Hippocampal formation (tissue), 2 donors: ENCODE results near the gene GAPDHS.

Experiments used
- DNase-seq, 2 donors: peaks; one replicate each; lab custom pipeline; 2025; lab: John Stamatoyannopoulos, UW

GAPDHS gene

GRCh38 chr19:35533201-35533821 lies at the start of gene GAPDHS:
TSS of gene GAPDHS (plus strand) at chr19:35533456. CDS start at chr19:35533528, 72 bp downstream.
- DNase-seq: no peak

GRCh38 chr19:35484252-35485036 lies 48.8 kb upstream of the GAPDHS start:
- DNase-seq: no peak

DNA sequence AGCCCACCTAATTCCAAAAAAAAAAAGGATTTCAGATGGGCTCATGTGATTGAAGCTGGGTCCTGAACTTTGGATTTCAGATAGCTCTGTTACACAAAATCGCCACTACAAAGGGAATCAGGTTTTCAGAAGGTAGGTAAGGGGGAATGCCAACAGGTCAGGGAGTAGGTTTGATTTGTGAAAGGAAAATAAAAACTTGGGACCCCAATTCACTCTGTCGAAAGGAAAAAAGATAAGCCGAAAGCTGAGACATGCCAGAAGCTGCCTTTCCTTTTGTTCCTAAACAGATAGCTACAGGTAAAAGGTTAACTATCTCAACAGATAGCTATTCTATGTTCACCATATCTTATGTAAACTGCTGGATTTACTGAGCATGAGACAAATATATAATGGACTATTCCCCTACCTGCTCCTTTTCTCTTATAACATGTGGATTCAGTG lies 47.0 kb upstream of the GAPDHS start:
- no peak for DNase-seq

GRCh38 chr19:35487656-35488182 lies 45.5 kb upstream of the GAPDHS start:
- DNase-seq: no peak

- DNase-seq: no peak
These were observed 44.6 kb upstream of the GAPDHS start for GRCh38 chr19:35488677-35489076.

GRCh38 chr19:35490364-35490763 lies 42.9 kb upstream of the GAPDHS start, which contains the start of gene KRTDAP:
TSS of gene KRTDAP (minus strand) at chr19:35490464. CDS start at chr19:35490442, 22 bp downstream.
- no peak for DNase-seq

DNA sequence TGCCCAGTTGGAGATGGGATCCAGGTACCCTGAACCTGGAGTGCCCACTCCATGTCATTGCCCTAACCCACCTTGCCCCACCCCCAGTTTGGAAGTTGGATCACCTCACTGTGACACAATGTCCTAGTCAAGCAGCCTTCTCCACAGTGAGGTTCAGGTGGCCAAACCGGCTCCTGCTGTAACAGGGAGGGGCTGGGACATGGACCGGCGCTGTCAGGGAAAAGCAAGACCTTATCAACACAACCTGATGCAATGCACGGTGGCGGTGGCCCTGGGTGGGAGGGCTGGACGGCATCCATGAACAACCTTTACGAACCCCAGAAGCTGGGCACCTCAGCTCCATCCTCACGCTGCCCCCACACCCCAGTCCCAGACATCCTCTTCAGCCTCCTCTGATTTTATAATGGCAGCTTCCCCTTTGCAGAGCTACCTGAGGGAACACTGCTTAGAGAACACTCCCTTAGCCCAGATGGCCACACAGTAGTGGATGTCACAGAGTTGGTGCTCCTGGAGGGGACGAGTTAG lies 41.4 kb upstream of the GAPDHS start:
- no peak for DNase-seq

DNA sequence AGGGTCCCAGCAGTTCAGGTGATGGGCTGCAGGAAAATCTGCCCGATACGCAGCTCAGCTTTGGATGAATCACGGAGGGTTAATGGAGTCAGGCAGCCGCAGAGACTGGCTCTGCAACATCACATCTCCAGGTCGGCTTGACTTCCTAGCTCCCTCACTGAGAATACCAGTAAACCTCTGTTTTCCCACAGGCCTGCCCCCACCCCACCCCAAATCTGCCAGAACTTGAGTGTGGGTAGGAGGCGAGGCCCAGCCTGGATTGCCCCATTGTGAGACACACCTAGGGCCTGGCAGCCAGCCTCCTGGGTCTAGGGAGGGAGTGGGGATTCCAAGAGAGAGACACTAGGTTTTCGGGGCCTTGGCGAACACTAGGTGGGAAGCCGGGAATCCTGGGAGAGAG lies 39.3 kb upstream of the GAPDHS start:
- DNase-seq: no peak

- peak; percentile 41 to 50 for DNase-seq
These were observed 37.9 kb upstream of the GAPDHS start for GRCh38 chr19:35495107-35496064.

GRCh38 chr19:35497406-35497805 lies 35.9 kb upstream of the GAPDHS start:
- no peak for DNase-seq

DNA sequence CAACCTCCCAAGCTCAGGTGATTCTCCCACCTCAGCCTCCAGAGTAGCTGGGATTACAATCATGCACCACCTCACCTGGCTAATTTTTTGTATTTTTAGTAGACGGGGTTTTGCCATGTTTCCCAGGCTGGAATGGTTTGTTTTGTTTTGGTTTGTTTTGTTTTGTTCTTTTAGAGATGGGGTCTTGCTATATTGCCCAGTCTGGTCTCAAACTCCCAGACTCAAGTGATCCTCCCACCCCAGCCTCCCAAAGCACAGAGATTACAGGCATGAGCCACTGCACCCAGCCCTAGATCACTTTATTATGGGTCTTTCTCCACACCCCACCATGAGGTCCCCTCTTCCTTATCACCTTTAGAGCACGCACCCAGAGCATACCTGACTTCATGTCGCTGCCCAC lies 35.0 kb upstream of the GAPDHS start:
- DNase-seq: no peak

- DNase-seq: no peak
These were observed 34.2 kb upstream of the GAPDHS start for GRCh38 chr19:35498984-35499527.

DNA sequence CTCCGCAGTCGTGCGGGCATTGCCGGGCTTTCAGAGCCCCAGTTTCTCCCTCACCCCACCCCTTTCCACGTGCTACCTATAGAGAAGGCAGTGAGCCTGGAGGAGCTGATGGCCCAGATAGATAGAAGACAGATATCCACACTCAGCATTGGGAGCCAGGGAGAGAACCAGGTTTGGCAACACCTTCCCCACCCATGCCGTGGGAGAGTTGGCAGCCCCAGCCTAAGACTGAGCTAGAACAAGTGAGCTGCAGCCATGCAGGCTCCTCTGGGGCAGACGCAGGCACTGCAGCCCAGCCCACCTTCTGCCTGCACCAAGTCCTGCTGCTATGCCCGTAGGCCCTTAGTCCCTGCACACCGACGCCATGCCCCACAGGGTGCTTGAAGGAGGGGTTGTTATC lies 32.6 kb upstream of the GAPDHS start:
- no peak for DNase-seq

DNA sequence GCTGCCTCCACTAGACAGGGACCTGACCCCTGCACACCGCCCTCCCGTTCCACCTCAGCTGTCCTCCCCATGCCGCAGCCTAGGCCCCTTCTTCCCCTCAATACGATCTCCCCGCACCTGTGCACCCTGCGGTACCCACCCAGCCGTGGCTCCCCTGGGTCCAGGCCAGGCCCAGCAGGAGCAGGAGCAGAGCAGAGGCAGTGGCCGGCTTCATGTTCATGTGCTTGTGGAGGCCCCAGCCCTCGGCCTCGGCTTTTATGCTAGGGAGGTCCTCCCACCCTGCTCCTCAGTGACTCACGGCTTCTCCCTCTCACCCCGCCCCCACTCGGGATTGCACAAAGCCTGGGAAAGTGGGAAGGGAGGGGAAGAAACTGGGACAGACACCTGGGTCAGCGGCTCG lies 31.6 kb upstream of the GAPDHS start:
- no peak for DNase-seq

GRCh38 chr19:35502751-35503150 lies 30.5 kb upstream of the GAPDHS start:
- DNase-seq: no peak

GRCh38 chr19:35506011-35506410 lies 27.2 kb upstream of the GAPDHS start:
- no peak for DNase-seq

GRCh38 chr19:35507561-35507960 lies 25.7 kb upstream of the GAPDHS start:
- DNase-seq: no peak

- DNase-seq: no peak
These were observed 25.1 kb upstream of the GAPDHS start for GRCh38 chr19:35508129-35508528.

DNA sequence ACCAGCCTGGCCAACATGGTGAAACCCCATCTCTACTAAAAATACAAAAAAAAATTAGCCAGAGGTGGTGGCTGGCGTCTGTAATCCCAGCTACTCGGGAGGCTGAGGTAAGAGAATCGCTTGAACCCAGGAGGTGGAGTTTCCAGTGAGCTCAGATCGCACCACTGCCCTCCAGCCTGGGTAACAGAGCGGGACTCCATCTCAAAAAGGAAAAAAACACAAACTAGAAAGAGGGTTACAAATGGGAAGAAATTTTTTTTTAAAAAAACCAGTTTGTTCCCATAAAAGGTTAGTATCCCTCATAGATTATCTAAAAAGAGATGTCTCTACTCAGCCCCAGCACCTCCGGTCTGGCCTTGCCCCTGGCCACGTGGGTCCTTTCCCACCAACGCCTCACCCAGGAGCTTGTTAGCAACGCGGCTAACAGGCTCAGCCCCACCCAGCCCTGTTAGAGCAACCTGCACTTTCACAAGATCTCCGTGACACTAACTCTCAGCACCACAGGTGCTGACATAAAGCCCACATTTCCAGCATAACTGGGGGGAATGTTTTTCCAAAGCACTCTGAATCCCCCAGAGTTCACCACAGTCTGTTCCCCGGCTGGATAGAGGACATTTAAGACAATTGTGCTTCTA lies 24.1 kb upstream of the GAPDHS start:
- DNase-seq: no peak

DNA sequence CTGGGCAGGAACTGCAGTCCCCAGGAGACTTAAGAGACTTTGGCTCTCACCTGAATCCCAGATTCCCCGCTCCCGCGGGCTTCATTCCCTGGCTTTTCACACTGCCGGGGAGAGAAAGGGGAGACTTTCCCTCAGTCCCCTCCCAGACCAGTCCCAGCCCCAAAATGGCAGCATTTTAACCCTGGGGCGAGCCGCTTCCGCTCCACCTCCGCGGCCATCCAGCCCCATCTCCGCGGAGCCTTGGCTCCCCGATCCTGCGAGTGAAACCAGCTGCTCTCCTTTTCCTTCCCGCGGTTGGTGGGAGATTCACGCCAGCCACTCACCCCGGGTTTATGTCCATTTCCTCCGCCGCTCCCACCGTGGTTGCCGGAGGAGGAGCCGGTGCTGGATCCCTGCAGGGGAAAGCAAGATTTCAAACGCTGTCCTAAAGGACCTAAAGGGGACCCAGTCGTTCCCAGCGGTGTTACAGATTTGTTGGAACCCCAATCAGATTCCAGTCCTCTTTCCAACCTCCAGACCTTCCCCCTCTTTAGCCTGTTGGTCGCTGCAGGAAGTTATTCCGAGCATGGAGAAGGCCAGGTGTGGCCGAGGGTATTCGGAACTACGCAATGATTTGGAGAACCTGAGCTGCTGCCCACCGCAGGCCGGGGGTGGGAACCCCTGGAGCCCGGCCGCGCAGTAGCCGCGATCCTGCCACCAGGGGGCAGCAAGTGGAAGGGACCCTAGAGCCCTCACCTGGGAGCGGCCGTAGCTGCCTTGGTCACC lies 23.2 kb upstream of the GAPDHS start:
- peak in 1 of 2 donors; percentile 35 for DNase-seq
